Gastrocnemius medialis (tissue), 4 donors: Measurements from ENCODE around the gene FGF14.

ENCODE experiments used
- POLR2A ChIP-seq, 2 donors: fragments of 450-650 bp; IDR thresholded peaks; one replicate each; pipeline ENCODE4 v1.6.1; 2017; ENCODE audit warnings: antibody characterized with exemption in 2 of 2, mild to moderate bottlenecking in 2 of 2, moderate library complexity in 2 of 2
- TF ChIP-seq, protein P1 (sequence below), 5 experiments: fragments of 450-650 bp in 3 of 5; fragments of 200-600 bp in 2 of 5; sonication (generic) in 2 of 5; IDR thresholded peaks in 4 of 5; conservative IDR thresholded peaks in 1 of 5; 1 replicate in 4 of 5; 2 replicates in 1 of 5; pipeline ENCODE4 v1.5.1; 2016 to 2019; ENCODE audit warnings: antibody characterized with exemption in 5 of 5, mild to moderate bottlenecking in 3 of 5, moderate library complexity in 3 of 5

DNA sequence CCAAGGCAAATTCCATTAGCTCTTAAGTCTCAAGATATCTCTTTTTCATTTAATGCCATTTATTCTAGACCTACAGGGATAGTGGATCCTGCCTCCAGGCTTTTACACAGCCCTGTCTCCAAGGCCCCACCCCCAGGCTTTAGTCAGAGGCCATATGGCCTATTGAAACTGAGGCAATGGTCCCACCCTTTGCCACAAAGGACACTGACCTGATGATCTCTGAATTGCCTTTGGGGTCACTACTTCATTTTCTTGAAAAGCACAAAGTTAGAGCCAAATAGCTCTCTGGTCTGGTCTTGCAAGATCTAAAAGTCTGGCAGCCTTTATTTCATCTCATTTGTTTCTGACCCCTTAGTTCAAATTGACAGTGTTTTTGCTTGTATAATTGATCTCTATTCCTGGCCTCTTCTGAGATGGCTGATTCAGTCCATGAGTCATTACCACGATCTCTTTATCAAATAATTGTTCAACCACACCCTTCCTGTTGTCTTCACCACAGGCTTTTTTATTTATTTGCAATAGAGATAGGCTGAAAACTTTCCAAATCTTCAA is 209.8 kb downstream of the FGF14 start:
- TF ChIP-seq, protein P1, sequence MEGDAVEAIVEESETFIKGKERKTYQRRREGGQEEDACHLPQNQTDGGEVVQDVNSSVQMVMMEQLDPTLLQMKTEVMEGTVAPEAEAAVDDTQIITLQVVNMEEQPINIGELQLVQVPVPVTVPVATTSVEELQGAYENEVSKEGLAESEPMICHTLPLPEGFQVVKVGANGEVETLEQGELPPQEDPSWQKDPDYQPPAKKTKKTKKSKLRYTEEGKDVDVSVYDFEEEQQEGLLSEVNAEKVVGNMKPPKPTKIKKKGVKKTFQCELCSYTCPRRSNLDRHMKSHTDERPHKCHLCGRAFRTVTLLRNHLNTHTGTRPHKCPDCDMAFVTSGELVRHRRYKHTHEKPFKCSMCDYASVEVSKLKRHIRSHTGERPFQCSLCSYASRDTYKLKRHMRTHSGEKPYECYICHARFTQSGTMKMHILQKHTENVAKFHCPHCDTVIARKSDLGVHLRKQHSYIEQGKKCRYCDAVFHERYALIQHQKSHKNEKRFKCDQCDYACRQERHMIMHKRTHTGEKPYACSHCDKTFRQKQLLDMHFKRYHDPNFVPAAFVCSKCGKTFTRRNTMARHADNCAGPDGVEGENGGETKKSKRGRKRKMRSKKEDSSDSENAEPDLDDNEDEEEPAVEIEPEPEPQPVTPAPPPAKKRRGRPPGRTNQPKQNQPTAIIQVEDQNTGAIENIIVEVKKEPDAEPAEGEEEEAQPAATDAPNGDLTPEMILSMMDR (IDR thresholded peaks at IDR 0.05 in 4 of 5, conservative IDR thresholded peaks at IDR 0.05 in 1 of 5): no peak
- TF ChIP-seq POLR2A (IDR thresholded peaks at IDR 0.05): no peak
